ENCODE data around the gene NAAA.
"Not testable (repeated sequence)": the region's sequence is repeated elsewhere in the genome, so short reads cannot be mapped to it uniquely, and the experiment has no call there.

DNA sequence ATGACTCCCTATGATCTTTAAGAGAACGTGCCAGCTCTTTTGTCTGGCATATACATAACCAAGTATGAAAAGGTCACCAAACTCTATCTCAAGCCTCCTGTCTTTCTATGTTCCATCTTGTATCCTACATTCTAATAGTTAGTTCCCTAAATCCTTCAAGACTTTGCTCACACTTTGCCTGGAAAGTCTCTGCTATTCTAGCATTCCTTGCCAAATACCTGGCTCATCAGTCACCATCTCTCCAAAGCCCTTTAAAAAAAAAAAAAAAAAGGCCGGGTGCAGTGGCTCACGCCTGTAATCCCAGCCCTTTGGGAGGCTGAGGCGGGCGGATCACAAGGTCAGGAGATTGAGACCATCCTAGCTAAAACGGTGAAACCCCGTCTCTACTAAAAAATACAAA, 17.7 kb upstream of the NAAA start:
- not testable (repeated sequence) for TF ChIP-seq CTCF (conservative IDR thresholded peaks at IDR 0.05; ENCODE audit: low read depth, low read length); EZH2 (IDR thresholded peaks at IDR 0.05; ENCODE audit: low read length, unreplicated experiment); EZH2phosphoT487 (IDR thresholded peaks at IDR 0.05; ENCODE audit: borderline replicate concordance, low read length)
